GF-D8 (cell line): ENCODE measurements around the gene CD22.
"Not testable (repeated sequence)": the region's sequence is repeated elsewhere in the genome, so short reads cannot be mapped to it uniquely, and the experiment has no call there.

Experiments used
- DNase-seq: peaks from one replicate; lab custom pipeline; 2025; lab: John Stamatoyannopoulos, UW

Gene CD22

DNA sequence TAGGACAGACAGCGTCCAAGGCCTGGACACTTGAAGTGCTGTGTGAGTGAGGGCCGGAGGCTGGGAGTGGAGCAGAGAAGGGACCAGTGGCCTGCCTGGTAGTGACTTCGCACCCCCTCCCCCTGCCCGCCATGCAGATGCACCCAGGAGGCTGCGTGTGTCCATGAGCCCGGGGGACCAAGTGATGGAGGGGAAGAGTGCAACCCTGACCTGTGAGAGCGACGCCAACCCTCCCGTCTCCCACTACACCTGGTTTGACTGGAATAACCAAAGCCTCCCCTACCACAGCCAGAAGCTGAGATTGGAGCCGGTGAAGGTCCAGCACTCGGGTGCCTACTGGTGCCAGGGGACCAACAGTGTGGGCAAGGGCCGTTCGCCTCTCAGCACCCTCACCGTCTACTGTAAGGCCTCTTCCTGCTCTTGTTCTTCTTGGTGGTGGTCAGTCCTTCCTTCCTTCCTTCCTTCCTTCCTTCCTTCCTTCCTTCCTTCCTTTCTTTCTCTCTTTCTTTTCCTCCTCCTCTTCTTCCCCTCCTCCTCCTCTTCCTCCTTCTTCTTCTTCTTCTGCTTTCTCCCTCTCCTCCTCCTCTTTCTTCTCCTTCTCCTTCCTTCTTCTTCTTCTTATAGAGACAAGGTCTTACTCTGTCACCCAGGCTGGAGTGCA lies 12.7 kb downstream of the CD22 start:
- no peak for DNase-seq

GRCh38 chr19:35342430-35342829 lies 13.4 kb downstream of the CD22 start:
- DNase-seq = no peak

- DNase-seq = no peak
Observed at GRCh38 chr19:35344511-35345031, 15.6 kb downstream of the CD22 start.

- DNase-seq = no peak
Observed at GRCh38 chr19:35345671-35346111, 16.7 kb downstream of the CD22 start.

- DNase-seq = no peak
Observed at GRCh38 chr19:35346193-35347052, 17.4 kb downstream of the CD22 start.

- peak; percentile 66 for DNase-seq
Observed at GRCh38 chr19:35347171-35347929, 18.4 kb downstream of the CD22 start, which contains the start of gene FFAR1. Gene FFAR1, plus strand, starts transcription at chr19:35347902. Its CDS starts 3,650 bp downstream, at chr19:35351552.

DNA sequence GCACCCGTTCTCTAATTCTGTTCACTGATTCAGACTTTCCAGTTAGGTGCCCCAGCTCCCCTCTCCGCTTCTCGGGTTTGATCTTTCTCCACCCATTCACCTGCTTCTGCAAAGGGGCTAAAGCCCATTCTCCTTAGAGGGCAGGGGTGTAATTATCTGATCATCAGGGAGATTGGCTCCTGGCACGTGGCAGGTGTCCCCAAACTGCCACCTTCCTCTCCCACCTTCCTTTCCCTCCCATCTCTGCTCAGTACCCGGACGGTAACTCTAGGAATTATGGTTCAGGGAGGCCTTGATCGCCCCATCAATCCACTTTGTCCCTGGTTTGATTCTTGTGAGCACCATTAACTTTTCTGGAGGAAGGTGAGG lies 18.9 kb downstream of the CD22 start:
- DNase-seq = no peak

GRCh38 chr19:35348911-35349611 lies 20.1 kb downstream of the CD22 start:
- DNase-seq = no peak

DNA sequence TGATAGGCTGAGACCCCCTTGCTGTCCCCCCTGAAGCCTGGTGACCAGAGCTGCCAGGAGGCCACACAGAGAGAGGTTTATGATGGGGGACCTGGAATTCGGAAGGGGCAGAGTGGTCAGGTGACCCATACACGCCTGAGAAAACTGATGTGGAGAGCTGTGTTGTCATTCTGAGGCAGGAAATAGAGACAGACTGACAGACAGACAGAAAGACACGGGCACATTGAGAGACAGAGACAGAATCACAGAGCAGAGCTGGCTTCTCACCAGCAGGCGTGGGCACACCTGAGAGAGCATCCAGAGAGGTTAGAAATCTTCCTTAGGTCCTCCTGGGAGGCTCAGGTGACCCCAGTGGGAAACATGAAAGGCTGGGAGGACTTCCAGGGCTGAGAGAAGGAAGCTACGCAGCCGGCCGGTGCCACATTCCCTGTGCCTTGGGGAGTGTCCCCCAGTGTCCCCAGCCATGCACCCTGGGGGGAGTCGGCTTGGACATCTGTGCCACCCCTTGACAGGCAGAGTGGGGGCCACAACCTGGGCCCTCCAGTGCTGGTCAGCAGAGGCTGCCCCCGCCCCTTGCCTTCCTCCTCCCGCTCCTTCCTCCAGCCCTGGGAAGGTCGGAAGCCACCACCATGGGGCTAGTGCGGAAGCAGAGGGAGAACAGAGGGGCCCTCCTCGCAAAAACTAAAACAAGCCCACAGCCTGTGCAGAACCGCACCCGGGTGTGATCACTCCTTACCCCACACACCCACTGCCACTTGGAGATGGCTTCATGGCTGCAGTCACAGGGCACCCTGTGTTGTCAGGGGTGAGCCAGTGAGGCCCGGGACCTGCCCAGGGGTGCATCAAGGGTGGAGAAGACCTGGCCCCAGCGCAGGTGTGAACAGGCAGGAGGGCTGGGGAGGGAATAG lies 20.9 kb downstream of the CD22 start:
- DNase-seq = no peak

GRCh38 chr19:35350591-35350990 lies 21.6 kb downstream of the CD22 start:
- DNase-seq = no peak

DNA sequence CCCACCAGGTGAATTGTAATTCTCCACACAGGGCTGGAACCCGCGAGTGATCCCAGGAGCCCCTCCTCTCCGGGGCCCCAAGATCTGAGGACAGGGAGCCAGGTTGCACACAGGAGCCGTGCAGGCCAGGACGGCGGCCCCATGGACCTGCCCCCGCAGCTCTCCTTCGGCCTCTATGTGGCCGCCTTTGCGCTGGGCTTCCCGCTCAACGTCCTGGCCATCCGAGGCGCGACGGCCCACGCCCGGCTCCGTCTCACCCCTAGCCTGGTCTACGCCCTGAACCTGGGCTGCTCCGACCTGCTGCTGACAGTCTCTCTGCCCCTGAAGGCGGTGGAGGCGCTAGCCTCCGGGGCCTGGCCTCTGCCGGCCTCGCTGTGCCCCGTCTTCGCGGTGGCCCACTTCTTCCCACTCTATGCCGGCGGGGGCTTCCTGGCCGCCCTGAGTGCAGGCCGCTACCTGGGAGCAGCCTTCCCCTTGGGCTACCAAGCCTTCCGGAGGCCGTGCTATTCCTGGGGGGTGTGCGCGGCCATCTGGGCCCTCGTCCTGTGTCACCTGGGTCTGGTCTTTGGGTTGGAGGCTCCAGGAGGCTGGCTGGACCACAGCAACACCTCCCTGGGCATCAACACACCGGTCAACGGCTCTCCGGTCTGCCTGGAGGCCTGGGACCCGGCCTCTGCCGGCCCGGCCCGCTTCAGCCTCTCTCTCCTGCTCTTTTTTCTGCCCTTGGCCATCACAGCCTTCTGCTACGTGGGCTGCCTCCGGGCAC lies 22.6 kb downstream of the CD22 start:
- DNase-seq = no peak

- DNase-seq = no peak
Observed at GRCh38 chr19:35352177-35352447, 23.1 kb downstream of the CD22 start.

DNA sequence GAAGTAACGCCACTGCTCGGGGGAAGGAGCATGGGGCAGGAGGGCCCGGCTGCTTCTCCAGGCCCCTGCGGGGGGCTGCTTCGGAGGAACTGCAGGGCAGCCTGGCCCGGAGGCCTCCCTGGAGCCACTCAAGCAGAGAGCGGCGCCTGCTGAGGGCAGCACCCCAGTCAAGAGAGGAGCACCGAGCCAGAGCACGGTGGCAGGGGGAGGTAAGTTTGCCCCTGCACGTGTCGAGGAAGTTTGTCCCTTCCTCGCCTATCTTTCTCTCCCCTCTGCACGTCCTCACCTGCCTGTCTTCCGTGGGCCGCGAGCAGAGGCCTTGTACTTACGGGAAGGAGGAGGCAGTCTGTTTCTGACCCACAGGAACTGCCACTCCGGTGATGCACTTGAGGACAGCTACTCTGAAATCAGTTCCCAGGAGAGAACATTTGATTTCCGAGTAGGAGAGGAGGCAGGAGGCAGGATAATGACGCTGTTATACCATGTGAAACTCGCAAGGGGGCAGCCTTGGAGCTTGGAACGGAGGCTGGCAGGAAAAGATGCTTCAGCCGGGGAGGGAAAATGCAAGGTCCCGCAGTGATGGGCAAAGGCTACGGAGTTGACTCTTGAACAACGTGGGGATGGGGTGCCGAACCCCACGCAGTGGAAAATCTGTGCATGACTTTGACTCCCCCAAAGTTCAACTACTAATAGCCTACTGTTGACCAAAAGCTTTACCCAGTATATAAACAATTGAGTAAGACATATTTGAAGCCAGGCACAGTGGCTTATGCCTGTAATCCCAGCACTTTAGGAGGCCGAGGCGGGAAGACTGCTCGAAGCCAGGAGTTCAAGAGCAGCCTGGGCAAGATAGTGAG lies 23.7 kb downstream of the CD22 start:
- peak; percentile 21 for DNase-seq

- no peak for DNase-seq
Observed at GRCh38 chr19:35353635-35354034, 24.6 kb downstream of the CD22 start.

GRCh38 chr19:35354898-35355297 lies 25.9 kb downstream of the CD22 start:
- DNase-seq = no peak

DNA sequence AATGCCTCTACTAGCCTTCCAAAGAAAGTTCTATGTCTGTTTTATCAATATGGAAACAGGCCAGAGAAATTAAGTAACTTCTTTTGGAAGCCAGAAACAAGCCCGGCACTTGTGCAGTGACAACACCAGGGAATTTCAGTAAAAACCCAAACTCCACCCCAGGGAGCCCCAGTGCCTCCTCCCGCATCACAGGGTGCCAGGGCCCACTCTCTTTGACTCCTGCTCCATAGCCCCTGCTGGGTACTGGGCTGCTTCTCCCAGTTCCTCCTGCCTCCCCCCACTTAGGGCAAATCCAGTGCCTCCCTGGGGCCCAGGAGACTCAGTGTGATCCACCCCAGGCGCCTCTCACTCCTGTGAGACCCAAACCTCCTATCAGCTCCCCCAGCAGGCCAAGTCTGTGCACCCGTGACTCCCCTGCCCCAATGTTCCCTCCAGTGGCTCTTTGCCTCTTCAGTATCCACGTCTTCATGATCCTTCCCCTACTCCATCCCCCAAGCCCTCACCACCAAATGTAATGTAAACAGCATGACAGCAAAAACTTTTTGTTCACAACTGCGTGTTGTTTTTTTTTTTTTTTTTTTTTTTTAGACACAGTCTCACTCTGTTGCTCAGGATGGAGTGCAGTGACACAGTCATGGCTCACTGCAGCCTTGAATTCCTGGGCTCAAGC lies 26.9 kb downstream of the CD22 start:
- DNase-seq = no peak

- peak; percentile 63 for DNase-seq
Observed at GRCh38 chr19:35357867-35358573, 29.0 kb downstream of the CD22 start, which contains the start of gene FFAR3. Gene FFAR3, plus strand, starts transcription at chr19:35358460. Its CDS starts 431 bp downstream, at chr19:35358891.

DNA sequence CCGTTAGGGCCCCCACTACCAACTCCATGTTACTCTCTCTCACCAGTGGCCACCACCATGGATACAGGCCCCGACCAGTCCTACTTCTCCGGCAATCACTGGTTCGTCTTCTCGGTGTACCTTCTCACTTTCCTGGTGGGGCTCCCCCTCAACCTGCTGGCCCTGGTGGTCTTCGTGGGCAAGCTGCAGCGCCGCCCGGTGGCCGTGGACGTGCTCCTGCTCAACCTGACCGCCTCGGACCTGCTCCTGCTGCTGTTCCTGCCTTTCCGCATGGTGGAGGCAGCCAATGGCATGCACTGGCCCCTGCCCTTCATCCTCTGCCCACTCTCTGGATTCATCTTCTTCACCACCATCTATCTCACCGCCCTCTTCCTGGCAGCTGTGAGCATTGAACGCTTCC lies 29.8 kb downstream of the CD22 start:
- DNase-seq = not testable (repeated sequence)
